ENCODE measurements around the gene RAD18. TPM values are rescaled to one million over a fixed set of nuclear protein-coding genes. Genes with fewer than 3 reads are reported as not detected.

RAD18 gene
- total and polyA plus RNA-seq, 2 experiments from 2014 or later, result 14.3 to 17.5 TPM

DNA sequence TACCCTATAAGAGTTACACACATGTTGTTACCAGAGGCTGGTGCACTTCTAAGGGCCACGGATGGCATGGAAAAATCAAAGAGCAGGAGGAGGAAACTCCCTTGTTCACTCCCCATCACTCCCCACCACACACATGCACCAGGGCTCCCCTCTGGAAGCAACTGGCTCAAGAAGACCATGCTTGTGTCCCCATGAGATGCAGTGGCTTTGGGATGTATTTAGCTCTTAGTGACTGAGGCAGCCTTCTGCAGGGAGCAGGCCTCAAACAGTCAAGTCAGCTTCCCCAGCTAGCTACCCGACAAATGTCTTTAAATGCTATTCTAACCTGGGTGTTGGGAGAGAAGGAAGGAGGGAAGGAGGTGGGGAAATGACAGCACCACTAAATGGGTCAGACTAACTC, 32.9 kb upstream of the RAD18 start:
- Histone ChIP-seq H3K4me2 (ENCODE audit: unreplicated experiment) (no peak overlapping the region), H3K4me3 (no peak overlapping the region), H3K79me2 (ENCODE audit: insufficient read depth) (no peaks in the 10 kb centered on the region), H3F3A (ENCODE audit: insufficient read depth) (no peaks in the 10 kb centered on the region), H2AFZ (no peak overlapping the region), H4K20me1 (ENCODE audit: insufficient read depth) (no peaks in the 10 kb centered on the region), H3K9me3 (ENCODE audit: low read depth) (no peaks in the 10 kb centered on the region), H3K27ac (no peak overlapping the region), H3K27me3 (replicated peaks; ENCODE audit: insufficient read depth) (no peaks in the 10 kb centered on the region), H3K36me3 (ENCODE audit: low read depth) (no peaks in the 10 kb centered on the region), H3K9me2 (ENCODE audit: insufficient read depth) (no peaks in the 10 kb centered on the region), H3K4me1 (ENCODE audit: insufficient read depth) (no peaks in the 10 kb centered on the region), H3K9ac (no peak overlapping the region)
- TF ChIP-seq EZH2 (IDR thresholded peaks at IDR 0.05; ENCODE audit: insufficient read depth, poor library complexity, severe bottlenecking) (no peak), EZH2phosphoT487 (IDR thresholded peaks at IDR 0.05; ENCODE audit: insufficient read depth, low read depth) (no peak)
- no peak for DNase-seq
- 90 to 98% methylated on average over 2 of the region's 2 CpGs for WGBS, 2 experiments (ENCODE audit: low coverage in 1 of 2, low lambda C conversion rate in 2 of 2, missing lambda C conversion rate in 2 of 2)
- in situ Hi-C loops (cut with MboI), result no loop called here

DNA sequence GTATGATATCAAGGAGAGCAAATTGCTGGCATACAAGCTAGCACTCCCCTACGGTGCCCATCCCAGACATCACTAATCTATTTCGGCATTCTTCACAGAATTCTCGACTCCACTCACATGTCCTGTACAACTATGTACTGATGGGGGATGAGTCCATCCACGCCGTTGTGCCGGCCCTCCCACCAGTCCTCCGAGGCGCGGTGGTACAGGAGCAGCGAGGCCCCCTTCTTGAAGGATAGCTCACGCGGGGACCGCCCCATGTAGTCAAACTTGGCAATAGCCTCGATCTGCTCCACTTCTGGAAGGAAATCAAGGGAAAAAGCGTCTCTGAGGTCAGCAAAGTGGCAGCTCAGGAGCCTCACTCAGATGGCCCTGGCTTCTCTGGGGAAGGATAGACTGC, 31.0 kb upstream of the RAD18 start:
- 89 to 94% methylated on average over 15 of the region's 15 CpGs for WGBS, 2 experiments (ENCODE audit: low coverage in 1 of 2, low lambda C conversion rate in 2 of 2, missing lambda C conversion rate in 2 of 2)

GRCh38 chr3:8993331-8993730, 30.1 kb upstream of the RAD18 start:
- Histone ChIP-seq H3K9me3 (ENCODE audit: low read depth) (no peaks in the 10 kb centered on the region), H3K4me1 (ENCODE audit: insufficient read depth) (no peaks in the 10 kb centered on the region), H3K4me3 (no peak overlapping the region), H3K27me3 (replicated peaks; ENCODE audit: insufficient read depth) (no peaks in the 10 kb centered on the region), H3K27ac (no peak overlapping the region), H3F3A (ENCODE audit: insufficient read depth) (no peaks in the 10 kb centered on the region), H2AFZ (no peak overlapping the region), H3K4me2 (ENCODE audit: unreplicated experiment) (no peak overlapping the region), H3K9ac (no peak overlapping the region), H3K36me3 (ENCODE audit: low read depth) (no peaks in the 10 kb centered on the region), H4K20me1 (ENCODE audit: insufficient read depth) (no peaks in the 10 kb centered on the region), H3K9me2 (ENCODE audit: insufficient read depth) (no peaks in the 10 kb centered on the region), H3K79me2 (ENCODE audit: insufficient read depth) (no peaks in the 10 kb centered on the region)
- in situ Hi-C loops (cut with MboI), result no loop called here
- TF ChIP-seq EZH2phosphoT487 (IDR thresholded peaks at IDR 0.05; ENCODE audit: insufficient read depth, low read depth) (no peak), EZH2 (IDR thresholded peaks at IDR 0.05; ENCODE audit: insufficient read depth, poor library complexity, severe bottlenecking) (no peak)
- no peak for DNase-seq
- WGBS, 2 experiments (ENCODE audit: low coverage in 1 of 2, low lambda C conversion rate in 2 of 2, missing lambda C conversion rate in 2 of 2), result 89 to 91% methylated on average over 4 to 5 of the region's 5 CpGs

More for the DNA sequence above, 31.0 kb upstream of the RAD18 start:
- Histone ChIP-seq H4K20me1 (ENCODE audit: insufficient read depth) (no peaks in the 10 kb centered on the region), H3K4me1 (ENCODE audit: insufficient read depth) (no peaks in the 10 kb centered on the region), H3K4me2 (ENCODE audit: unreplicated experiment) (no peak overlapping the region), H3K9me3 (ENCODE audit: low read depth) (no peaks in the 10 kb centered on the region), H3K27ac (no peak overlapping the region), H3F3A (ENCODE audit: insufficient read depth) (no peaks in the 10 kb centered on the region), H3K9ac (no peak overlapping the region), H2AFZ (no peak overlapping the region), H3K4me3 (no peak overlapping the region), H3K36me3 (ENCODE audit: low read depth) (no peaks in the 10 kb centered on the region), H3K27me3 (replicated peaks; ENCODE audit: insufficient read depth) (no peaks in the 10 kb centered on the region), H3K79me2 (ENCODE audit: insufficient read depth) (no peaks in the 10 kb centered on the region), H3K9me2 (ENCODE audit: insufficient read depth) (no peaks in the 10 kb centered on the region)
- no peak for DNase-seq
- TF ChIP-seq EZH2 (IDR thresholded peaks at IDR 0.05; ENCODE audit: insufficient read depth, poor library complexity, severe bottlenecking), result no peak
- in situ Hi-C loops (cut with MboI), result no loop called here

GRCh38 chr3:8992854-8993253, 29.6 kb upstream of the RAD18 start:
- DNase-seq, result no peak
- no peaks in the 10 kb centered on the region for H3F3A ChIP-seq (ENCODE audit: insufficient read depth)
- no peak overlapping the region for H3K27ac ChIP-seq
- no peaks in the 10 kb centered on the region for H4K20me1 ChIP-seq (ENCODE audit: insufficient read depth)
- no peak overlapping the region for H2AFZ ChIP-seq
- H3K4me1 ChIP-seq (ENCODE audit: insufficient read depth), result no peaks in the 10 kb centered on the region
- no peak for TF ChIP-seq EZH2 (IDR thresholded peaks at IDR 0.05; ENCODE audit: insufficient read depth, poor library complexity, severe bottlenecking)
- TF ChIP-seq EZH2phosphoT487 (IDR thresholded peaks at IDR 0.05; ENCODE audit: insufficient read depth, low read depth), result no peak
- no peak overlapping the region for H3K9ac ChIP-seq
- H3K9me2 ChIP-seq (ENCODE audit: insufficient read depth), result no peaks in the 10 kb centered on the region
- no peaks in the 10 kb centered on the region for H3K9me3 ChIP-seq (ENCODE audit: low read depth)
- no peaks in the 10 kb centered on the region for H3K36me3 ChIP-seq (ENCODE audit: low read depth)
- in situ Hi-C loops (cut with MboI), result no loop called here
- H3K4me2 ChIP-seq (ENCODE audit: unreplicated experiment), result no peak overlapping the region
- WGBS, 2 experiments (ENCODE audit: low coverage in 1 of 2, low lambda C conversion rate in 2 of 2, missing lambda C conversion rate in 2 of 2), result 80 to 83% methylated on average over 10 to 11 of the region's 11 CpGs
- no peak overlapping the region for H3K4me3 ChIP-seq
- no peaks in the 10 kb centered on the region for H3K79me2 ChIP-seq (ENCODE audit: insufficient read depth)
- no peaks in the 10 kb centered on the region for H3K27me3 ChIP-seq (replicated peaks; ENCODE audit: insufficient read depth)

- in situ Hi-C loops (cut with MboI), result no loop called here
- WGBS, 2 experiments (ENCODE audit: low coverage in 1 of 2, low lambda C conversion rate in 2 of 2, missing lambda C conversion rate in 2 of 2), result 87 to 89% methylated on average over 4 of the region's 4 CpGs
These were observed 28.9 kb upstream of the RAD18 start for GRCh38 chr3:8992199-8992598.

More at GRCh38 chr3:8992199-8992598, 28.9 kb upstream of the RAD18 start:
- Histone ChIP-seq H3K36me3 (ENCODE audit: low read depth) (no peaks in the 10 kb centered on the region), H3K4me2 (ENCODE audit: unreplicated experiment) (no peak overlapping the region), H3K4me3 (no peak overlapping the region), H2AFZ (no peak overlapping the region), H3K27ac (no peak overlapping the region), H3K27me3 (replicated peaks; ENCODE audit: insufficient read depth) (no peaks in the 10 kb centered on the region), H3K9me2 (ENCODE audit: insufficient read depth) (no peaks in the 10 kb centered on the region), H3K4me1 (ENCODE audit: insufficient read depth) (no peaks in the 10 kb centered on the region), H3F3A (ENCODE audit: insufficient read depth) (no peaks in the 10 kb centered on the region), H3K9ac (no peak overlapping the region), H3K9me3 (ENCODE audit: low read depth) (no peaks in the 10 kb centered on the region), H3K79me2 (ENCODE audit: insufficient read depth) (no peaks in the 10 kb centered on the region), H4K20me1 (ENCODE audit: insufficient read depth) (no peaks in the 10 kb centered on the region)
- TF ChIP-seq EZH2 (IDR thresholded peaks at IDR 0.05; ENCODE audit: insufficient read depth, poor library complexity, severe bottlenecking) (no peak), EZH2phosphoT487 (IDR thresholded peaks at IDR 0.05; ENCODE audit: insufficient read depth, low read depth) (no peak)
- DNase-seq, result no peak
